PC-3 (cell line): ENCODE data around the gene ADAM17. TPM values are rescaled to one million over a fixed set of nuclear protein-coding genes. Genes with fewer than 3 reads are reported as not detected.

Experiments used
- ATAC-seq: fragments of 200-7000 bp; cut with Tn5 transposase; 2 replicates; pipeline ENCODE4 v1.9.1; 2020; ENCODE audit warnings: mild to moderate bottlenecking, moderate library complexity
- BruUV-seq: library from RNA; stranded (reverse); fragments of 400-500 nt; replicated peaks from 2 replicates; lab custom pipeline; 2021; lab: Mats Ljungman, UMichigan
- CTCF ChIA-PET: fragments of 300-600 bp; sonication (Branson Sonifier 250); formaldehyde crosslinking; loops from one replicate; lab custom pipeline; 2022; ENCODE audit warnings: antibody characterized with exemption; lab: Charles Lee
- POLR2A ChIA-PET: fragments of 300-600 bp; sonication (Branson Sonifier 250); formaldehyde crosslinking; loops from one replicate; lab custom pipeline; 2022; ENCODE audit warnings: antibody characterized with exemption; ENCODE audit not compliant: unreplicated experiment; lab: Charles Lee
- DNase-seq: peaks from one replicate; pipeline ENCODE4 v3.0.0-alpha.2; 2015
- H2AFZ ChIP-seq: fragments of 300-600 bp; sonication (generic); 2 replicates; pipeline ENCODE4 v1.6.0; 2016; ENCODE audit warnings: antibody characterized with exemption, low read length
- H3F3A ChIP-seq: fragments of 300-600 bp; sonication (generic); one replicate; pipeline ENCODE4 v1.6.0; 2017; ENCODE audit warnings: antibody characterized with exemption, low read length, control low read depth, mild to moderate bottlenecking; ENCODE audit not compliant: unreplicated experiment
- H3K27ac ChIP-seq: fragments of 300-600 bp; sonication (generic); 2 replicates; pipeline ENCODE4 v1.5.1; 2016; ENCODE audit warnings: mild to moderate bottlenecking, low read length
- H3K27me3 ChIP-seq: fragments of 300-600 bp; sonication (generic); 2 replicates; pipeline ENCODE4 v1.6.1; 2016; ENCODE audit warnings: low read length, mixed read lengths
- H3K36me3 ChIP-seq: fragments of 300-600 bp; sonication (generic); 2 replicates; pipeline ENCODE4 v1.6.1; 2016; ENCODE audit warnings: low read depth, mixed run types, low read length, mixed read lengths
- H3K4me1 ChIP-seq: fragments of 300-600 bp; sonication (generic); 2 replicates; pipeline ENCODE4 v1.5.1; 2016; ENCODE audit warnings: low read length; ENCODE audit not compliant: insufficient read depth
- H3K4me2 ChIP-seq: fragments of 300-600 bp; sonication (generic); 2 replicates; pipeline ENCODE4 v1.6.0; 2016; ENCODE audit warnings: low read length
- H3K4me3 ChIP-seq: fragments of 300-600 bp; sonication (generic); 2 replicates; pipeline ENCODE4 v1.5.1; 2016; ENCODE audit warnings: mild to moderate bottlenecking, low read length, mixed read lengths
- H3K79me2 ChIP-seq: fragments of 300-600 bp; sonication (generic); 2 replicates; pipeline ENCODE4 v1.6.1; 2017; ENCODE audit warnings: low read length, mixed read lengths
- H3K9ac ChIP-seq: fragments of 300-600 bp; sonication (generic); 2 replicates; pipeline ENCODE4 v1.6.0; 2016; ENCODE audit warnings: mild to moderate bottlenecking, low read length
- H3K9me2 ChIP-seq: fragments of 300-600 bp; sonication (generic); replicated peaks from 2 replicates; pipeline ENCODE4 v1.6.1; 2016; ENCODE audit warnings: mixed run types, low read length, mixed read lengths
- H3K9me3 ChIP-seq: fragments of 300-600 bp; sonication (generic); 2 replicates; pipeline ENCODE4 v1.6.1; 2016; ENCODE audit warnings: low read length, mixed read lengths
- H4K20me1 ChIP-seq: fragments of 300-600 bp; sonication (generic); 2 replicates; pipeline ENCODE4 v1.6.1; 2016; ENCODE audit warnings: low read length, mixed read lengths
- EZH2 ChIP-seq: fragments of 300-600 bp; sonication (generic); IDR thresholded peaks from one replicate; pipeline ENCODE4 v1.6.1; 2017; ENCODE audit warnings: antibody characterized with exemption, mild to moderate bottlenecking, low read length; ENCODE audit not compliant: unreplicated experiment
- EZH2phosphoT487 ChIP-seq: fragments of 300-600 bp; sonication (generic); IDR thresholded peaks from 2 replicates; pipeline ENCODE4 v1.6.1; 2018; ENCODE audit warnings: mild to moderate bottlenecking, antibody characterized with exemption, low read length, borderline replicate concordance
- intact Hi-C: fragments of 100-400 bp; cut with micrococcal nuclease; formaldehyde crosslinking; loops from 2 replicates; pipeline ENCODE4 v1.9.0; 2023
- total RNA-seq: library from RNA; depleted of rRNA; stranded (reverse); fragments of >200 nt; gene quantifications from 2 replicates; pipeline ENCODE4 v1.2.3, GENCODE V29; 2014
- TF ChIP-seq, protein P1 (sequence below): fragments of 300-600 bp; sonication (generic); conservative IDR thresholded peaks from 2 replicates; pipeline ENCODE4 v1.5.1; 2017; ENCODE audit warnings: antibody characterized with exemption, low read depth, mild to moderate bottlenecking, low read length

ADAM17 gene
- total RNA-seq, 1 experiment from 2014 or later = 23.0 TPM

DNA sequence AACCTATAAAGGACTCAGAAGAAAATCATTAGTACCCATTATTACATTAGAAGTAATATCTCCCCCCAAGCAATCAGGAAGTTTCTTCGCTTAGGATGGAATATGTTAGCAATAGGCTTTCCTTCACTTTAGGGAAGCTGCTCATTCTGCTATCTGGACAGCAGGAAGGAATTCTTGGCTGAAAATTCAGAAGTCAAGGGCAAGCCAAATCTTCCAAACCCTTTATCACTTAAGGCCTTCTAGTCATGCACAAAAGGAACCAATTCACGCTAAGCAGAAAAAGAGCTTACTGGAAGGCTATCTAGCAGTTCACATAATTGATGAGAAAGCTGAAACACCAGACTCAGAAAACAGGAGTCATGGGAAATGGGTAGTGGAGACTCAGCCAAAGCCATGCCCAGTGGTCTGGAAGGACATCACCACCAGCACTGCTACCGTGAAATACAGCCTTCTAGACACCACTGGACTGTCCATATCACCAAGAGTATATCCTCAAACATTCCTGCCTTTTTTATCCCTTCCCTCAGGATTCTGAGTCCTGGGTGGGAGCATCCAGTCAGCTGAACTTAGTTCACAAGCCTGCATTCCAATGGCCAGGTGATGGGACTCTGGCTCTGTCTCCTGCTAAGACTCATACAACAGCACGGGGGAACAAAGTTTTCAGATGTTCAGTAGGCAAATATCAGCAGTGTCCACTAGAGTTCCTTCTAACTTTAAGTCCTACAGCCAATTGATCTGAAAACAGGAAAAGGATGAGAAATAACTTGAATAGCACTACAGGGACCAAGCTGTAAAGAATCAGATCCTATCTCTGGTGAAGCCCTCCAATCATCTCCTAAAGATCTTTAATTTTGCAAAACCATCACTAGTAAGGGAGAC, 14.8 kb upstream of the ADAM17 start:
- TF ChIP-seq EZH2phosphoT487 (no peak), EZH2 (no peak)
- TF ChIP-seq, protein P1, sequence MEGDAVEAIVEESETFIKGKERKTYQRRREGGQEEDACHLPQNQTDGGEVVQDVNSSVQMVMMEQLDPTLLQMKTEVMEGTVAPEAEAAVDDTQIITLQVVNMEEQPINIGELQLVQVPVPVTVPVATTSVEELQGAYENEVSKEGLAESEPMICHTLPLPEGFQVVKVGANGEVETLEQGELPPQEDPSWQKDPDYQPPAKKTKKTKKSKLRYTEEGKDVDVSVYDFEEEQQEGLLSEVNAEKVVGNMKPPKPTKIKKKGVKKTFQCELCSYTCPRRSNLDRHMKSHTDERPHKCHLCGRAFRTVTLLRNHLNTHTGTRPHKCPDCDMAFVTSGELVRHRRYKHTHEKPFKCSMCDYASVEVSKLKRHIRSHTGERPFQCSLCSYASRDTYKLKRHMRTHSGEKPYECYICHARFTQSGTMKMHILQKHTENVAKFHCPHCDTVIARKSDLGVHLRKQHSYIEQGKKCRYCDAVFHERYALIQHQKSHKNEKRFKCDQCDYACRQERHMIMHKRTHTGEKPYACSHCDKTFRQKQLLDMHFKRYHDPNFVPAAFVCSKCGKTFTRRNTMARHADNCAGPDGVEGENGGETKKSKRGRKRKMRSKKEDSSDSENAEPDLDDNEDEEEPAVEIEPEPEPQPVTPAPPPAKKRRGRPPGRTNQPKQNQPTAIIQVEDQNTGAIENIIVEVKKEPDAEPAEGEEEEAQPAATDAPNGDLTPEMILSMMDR = no peak; the same call in 1 of the 2 replicates
- ChIA-PET CTCF (no interaction called here), POLR2A (no interaction called here)
- Histone ChIP-seq H3K36me3 (no peaks in the 10 kb centered on the region), H2AFZ (no peak overlapping the region), H3F3A (no peaks in the 10 kb centered on the region), H3K9ac (no peak overlapping the region), H3K27ac (no peak overlapping the region), H3K79me2 (no peaks in the 10 kb centered on the region), H3K27me3 (no peaks in the 10 kb centered on the region), H4K20me1 (no peaks in the 10 kb centered on the region), H3K4me3 (no peak overlapping the region), H3K4me2 (no peak overlapping the region), H3K9me3 (no peaks in the 10 kb centered on the region), H3K4me1 (peaks cover 6% of the 10 kb centered on the region), H3K9me2 (no peaks in the 10 kb centered on the region)
- DNase-seq (no peak), ATAC-seq (peak; percentile 51; the same call in 1 of the 2 replicates)
- intact Hi-C loops = no loop called here
- BruUV-seq = no TSS peak

DNA sequence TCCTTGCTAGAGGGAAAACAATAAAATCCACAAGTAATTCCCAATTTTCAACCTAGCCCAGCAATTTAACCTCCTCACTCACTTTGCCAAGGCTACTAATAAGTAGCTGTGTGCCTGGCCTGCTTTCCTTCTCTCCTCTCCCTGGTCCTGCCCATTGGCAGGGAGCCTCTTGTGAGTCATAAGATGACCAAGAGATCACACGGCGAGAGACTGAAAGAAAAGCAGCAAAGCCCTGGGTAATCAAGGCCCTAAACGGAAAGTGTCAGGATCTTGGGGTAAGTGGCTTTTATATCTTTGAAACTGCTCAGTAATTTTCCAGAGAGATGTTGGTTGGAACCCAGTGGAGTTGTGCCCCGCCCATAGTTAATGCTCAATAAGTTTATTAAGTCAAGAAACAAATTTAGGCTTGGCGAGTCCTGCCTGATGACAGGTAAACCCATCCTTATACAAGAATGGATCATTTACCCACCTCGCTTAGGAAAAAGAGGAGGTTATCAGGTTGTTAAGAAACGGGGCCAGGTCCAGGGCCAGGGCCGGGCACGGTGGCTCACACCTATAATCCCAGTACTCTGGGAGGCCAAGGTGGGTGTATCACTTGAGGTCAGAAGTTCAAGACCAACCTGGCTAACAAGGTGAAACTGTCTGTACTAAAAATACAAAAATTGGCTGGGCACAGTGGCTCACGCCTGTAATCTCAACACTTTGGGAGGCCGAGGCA, 10.0 kb upstream of the ADAM17 start:
- Histone ChIP-seq H3K9me2 (no peaks in the 10 kb centered on the region), H3K79me2 (peaks cover 1% of the 10 kb centered on the region; the same call in 1 of the 2 replicates), H3F3A (no peaks in the 10 kb centered on the region), H3K4me1 (peaks cover 12% of the 10 kb centered on the region), H3K4me3 (no peak overlapping the region), H3K27ac (peak overlapping the region; percentile 64), H3K9me3 (no peaks in the 10 kb centered on the region), H2AFZ (peak overlapping the region; percentile 32; the same call in 1 of the 2 replicates), H3K4me2 (peak overlapping the region; percentile 49), H4K20me1 (no peaks in the 10 kb centered on the region), H3K36me3 (no peaks in the 10 kb centered on the region), H3K27me3 (no peaks in the 10 kb centered on the region), H3K9ac (peak overlapping the region; percentile 14; the same call in 1 of the 2 replicates)
- POLR2A ChIA-PET = interaction anchor here (0.6 to 0.8 kb wide), 3 partner anchors 9 to 149 kb away, joined by 3 to 8 read pairs (median 3); no protein-coding TSS in a partner anchor
- TF ChIP-seq EZH2 = no peak
- no peak for TF ChIP-seq EZH2phosphoT487
- TF ChIP-seq, protein P1 = no peak
- ATAC-seq = peak; percentile 100
- CTCF ChIA-PET = interaction anchor here (0.5 kb wide), 1 partner anchor 209 kb away, joined by 3 read pairs; no protein-coding TSS in a partner anchor
- BruUV-seq = TSS peak; percentile 64
- peak; percentile 94 for DNase-seq
- intact Hi-C loops = no loop called here
